Upper lobe of left lung (tissue), 4 donors: Measurements from ENCODE around the gene KHSRP.

Experiments used
- EP300 ChIP-seq, 4 donors: sonication (generic); formaldehyde crosslinking; IDR thresholded peaks; one replicate each; pipeline ENCODE4 v1.5.1; 2017; ENCODE audit warnings: antibody characterized with exemption in 4 of 4, control low read depth in 2 of 4
- POLR2A ChIP-seq, 4 donors: fragments of 450-650 bp; IDR thresholded peaks; one replicate each; pipeline ENCODE4 v1.5.1; 2016 to 2017; ENCODE audit warnings: antibody characterized with exemption in 4 of 4, mild to moderate bottlenecking in 2 of 4
- POLR2AphosphoS5 ChIP-seq, 2 donors: sonication (generic); formaldehyde crosslinking; IDR thresholded peaks; one replicate each; pipeline ENCODE4 v1.5.1; 2017; ENCODE audit warnings: antibody characterized with exemption in 2 of 2
- TF ChIP-seq, protein P1 (sequence below), 6 experiments: fragments of 450-650 bp in 4 of 6; fragments of 200-600 bp in 2 of 6; sonication (generic) in 2 of 6; IDR thresholded peaks; one replicate each; pipeline ENCODE4 v1.5.1; 2016 to 2019; ENCODE audit warnings: antibody characterized with exemption in 6 of 6

DNA sequence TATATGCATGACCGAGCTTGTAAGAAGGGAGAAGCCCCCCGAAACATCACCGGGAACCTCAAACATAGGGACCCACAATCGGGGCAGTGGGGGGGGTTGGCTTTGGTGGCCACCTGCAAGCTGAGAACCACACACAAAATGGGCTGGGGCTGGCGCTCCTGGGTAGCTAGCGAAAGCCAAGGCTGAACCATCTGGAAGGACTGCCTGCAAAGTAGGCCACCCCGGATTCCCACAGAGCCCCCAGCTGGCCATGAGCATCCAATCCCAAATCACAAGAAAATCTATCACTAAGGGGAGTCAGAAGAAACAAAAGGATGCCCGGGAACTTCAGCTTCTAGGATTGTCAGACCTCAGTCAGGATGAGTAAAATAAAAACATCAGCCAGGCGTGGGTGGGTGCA, 46.1 kb downstream of the KHSRP start:
- TF ChIP-seq, protein P1, sequence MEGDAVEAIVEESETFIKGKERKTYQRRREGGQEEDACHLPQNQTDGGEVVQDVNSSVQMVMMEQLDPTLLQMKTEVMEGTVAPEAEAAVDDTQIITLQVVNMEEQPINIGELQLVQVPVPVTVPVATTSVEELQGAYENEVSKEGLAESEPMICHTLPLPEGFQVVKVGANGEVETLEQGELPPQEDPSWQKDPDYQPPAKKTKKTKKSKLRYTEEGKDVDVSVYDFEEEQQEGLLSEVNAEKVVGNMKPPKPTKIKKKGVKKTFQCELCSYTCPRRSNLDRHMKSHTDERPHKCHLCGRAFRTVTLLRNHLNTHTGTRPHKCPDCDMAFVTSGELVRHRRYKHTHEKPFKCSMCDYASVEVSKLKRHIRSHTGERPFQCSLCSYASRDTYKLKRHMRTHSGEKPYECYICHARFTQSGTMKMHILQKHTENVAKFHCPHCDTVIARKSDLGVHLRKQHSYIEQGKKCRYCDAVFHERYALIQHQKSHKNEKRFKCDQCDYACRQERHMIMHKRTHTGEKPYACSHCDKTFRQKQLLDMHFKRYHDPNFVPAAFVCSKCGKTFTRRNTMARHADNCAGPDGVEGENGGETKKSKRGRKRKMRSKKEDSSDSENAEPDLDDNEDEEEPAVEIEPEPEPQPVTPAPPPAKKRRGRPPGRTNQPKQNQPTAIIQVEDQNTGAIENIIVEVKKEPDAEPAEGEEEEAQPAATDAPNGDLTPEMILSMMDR (IDR thresholded peaks at IDR 0.05) = no peak
- TF ChIP-seq POLR2AphosphoS5 (IDR thresholded peaks at IDR 0.05) (no peak), EP300 (IDR thresholded peaks at IDR 0.05) (no peak), POLR2A (IDR thresholded peaks at IDR 0.05) (no peak)
